ENCODE measurements around the gene PTBP3.
"Not testable (repeated sequence)": the region's sequence is repeated elsewhere in the genome, so short reads cannot be mapped to it uniquely, and the experiment has no call there.

The PTBP3 gene

DNA sequence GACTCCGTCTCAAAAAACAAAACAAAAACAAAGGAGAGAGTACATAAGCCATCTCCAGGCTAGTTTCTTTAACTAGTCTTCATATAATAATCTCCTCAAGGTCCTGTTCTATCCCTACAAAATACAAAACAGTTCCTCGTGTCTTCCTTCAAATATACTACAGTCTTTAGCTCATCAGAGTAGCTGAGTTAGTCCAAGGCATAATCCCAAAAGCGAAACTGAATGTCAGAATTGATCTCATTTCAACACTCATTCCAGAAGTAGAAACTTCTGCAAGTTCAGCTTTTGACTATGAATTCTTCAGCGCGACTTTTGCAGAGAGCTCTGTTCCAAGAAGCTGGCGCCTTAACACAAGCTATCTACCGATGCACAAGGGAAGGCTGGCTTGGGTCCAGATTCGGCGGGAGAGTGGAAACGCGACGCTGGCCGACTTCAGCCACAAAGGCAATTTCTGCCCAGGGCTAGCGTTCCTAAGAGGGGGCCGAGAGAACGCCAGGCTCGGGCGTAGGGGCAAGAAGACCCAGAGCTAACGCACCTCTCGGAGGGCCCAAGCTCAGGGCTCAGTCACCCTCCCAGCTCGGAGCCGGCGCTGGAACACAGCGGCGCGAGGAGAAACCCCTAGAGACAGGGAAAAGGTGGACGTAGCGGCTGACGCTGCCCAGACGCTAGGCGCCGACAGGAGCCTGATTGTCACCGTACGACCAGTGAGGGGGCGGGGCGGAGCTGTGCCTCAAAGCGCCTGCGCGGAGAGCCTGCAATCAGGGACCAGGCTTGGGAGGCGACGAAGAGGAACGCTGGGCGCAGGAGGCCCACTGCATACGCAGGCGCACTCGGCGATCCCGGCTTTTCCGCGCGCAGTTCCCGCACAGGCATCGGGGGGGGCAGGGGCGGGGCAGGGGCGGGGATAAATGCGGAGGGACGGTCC lies 46.0 kb upstream of the PTBP3 start:
- Histone ChIP-seq H3K9me3 (no peaks in the 10 kb centered on the region), H3K27me3 (no peaks in the 10 kb centered on the region), H3K4me1 (ENCODE audit: control insufficient read depth in 1 of 2, insufficient read depth in 1 of 2, low read depth in 1 of 2, low read length in 1 of 2) (peaks cover 56 to 59% of the 10 kb centered on the region in 2 experiments), H3K4me3 (ENCODE audit: low read depth in 1 of 2, low read length in 1 of 2) (peak overlapping the region; percentile 83 to 91), H3K27ac (peak overlapping the region; percentile 94), H3K36me3 (no peaks in the 10 kb centered on the region)
- TF ChIP-seq, protein P1, sequence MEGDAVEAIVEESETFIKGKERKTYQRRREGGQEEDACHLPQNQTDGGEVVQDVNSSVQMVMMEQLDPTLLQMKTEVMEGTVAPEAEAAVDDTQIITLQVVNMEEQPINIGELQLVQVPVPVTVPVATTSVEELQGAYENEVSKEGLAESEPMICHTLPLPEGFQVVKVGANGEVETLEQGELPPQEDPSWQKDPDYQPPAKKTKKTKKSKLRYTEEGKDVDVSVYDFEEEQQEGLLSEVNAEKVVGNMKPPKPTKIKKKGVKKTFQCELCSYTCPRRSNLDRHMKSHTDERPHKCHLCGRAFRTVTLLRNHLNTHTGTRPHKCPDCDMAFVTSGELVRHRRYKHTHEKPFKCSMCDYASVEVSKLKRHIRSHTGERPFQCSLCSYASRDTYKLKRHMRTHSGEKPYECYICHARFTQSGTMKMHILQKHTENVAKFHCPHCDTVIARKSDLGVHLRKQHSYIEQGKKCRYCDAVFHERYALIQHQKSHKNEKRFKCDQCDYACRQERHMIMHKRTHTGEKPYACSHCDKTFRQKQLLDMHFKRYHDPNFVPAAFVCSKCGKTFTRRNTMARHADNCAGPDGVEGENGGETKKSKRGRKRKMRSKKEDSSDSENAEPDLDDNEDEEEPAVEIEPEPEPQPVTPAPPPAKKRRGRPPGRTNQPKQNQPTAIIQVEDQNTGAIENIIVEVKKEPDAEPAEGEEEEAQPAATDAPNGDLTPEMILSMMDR (IDR thresholded peaks at IDR 0.05), result peak; percentile 55

DNA sequence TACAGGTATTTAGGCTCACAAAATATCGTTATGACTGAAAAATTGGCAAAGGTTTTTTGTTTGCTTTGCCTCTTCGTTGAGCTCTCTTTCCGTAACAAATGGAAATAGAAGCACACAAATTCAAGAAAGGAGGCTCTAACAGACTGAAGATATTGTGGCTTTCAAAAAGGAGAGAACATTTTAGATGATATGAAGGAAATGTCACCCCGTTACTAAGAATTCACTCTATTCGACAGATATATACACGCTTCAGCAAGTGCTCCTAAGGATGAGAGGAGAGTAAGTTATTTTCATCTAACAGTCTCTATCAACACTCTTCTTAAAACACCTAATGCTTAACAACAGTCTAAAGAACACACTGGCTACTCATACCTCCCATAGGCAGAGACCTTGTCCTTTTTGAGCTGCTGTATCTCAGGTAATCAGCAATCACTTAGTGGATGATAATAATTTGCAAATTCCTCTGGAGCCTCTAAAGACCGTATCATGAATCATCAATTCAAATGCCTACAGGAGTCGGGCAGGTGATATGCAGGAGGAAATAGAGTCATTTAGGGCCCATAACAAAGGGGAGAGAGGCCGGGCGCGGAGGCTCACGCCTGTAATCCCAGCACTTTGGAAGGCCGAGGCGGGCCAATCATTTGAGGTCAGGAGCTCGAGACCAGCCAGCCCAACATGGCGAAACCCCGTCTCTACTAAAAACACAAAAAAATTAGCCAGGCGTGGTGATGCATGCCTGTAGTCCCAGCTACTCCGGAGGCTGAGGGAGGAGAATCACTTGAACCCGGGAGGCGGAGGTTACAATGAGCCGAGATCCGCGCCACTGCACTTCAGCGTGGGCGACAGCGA lies 45.1 kb upstream of the PTBP3 start:
- no peaks in the 10 kb centered on the region for H3K36me3 ChIP-seq
- H3K9me3 ChIP-seq, result no peaks in the 10 kb centered on the region
- no peaks in the 10 kb centered on the region for H3K27me3 ChIP-seq
- peaks cover 47 to 50% of the 10 kb centered on the region in 2 experiments for H3K4me1 ChIP-seq (ENCODE audit: control insufficient read depth in 1 of 2, insufficient read depth in 1 of 2, low read depth in 1 of 2, low read length in 1 of 2)
- peak overlapping the region; percentile 83 to 91 for H3K4me3 ChIP-seq (ENCODE audit: low read depth in 1 of 2, low read length in 1 of 2)
- TF ChIP-seq, protein P1 (IDR thresholded peaks at IDR 0.05), result no peak
- H3K27ac ChIP-seq, result peak overlapping the region; percentile 94

DNA sequence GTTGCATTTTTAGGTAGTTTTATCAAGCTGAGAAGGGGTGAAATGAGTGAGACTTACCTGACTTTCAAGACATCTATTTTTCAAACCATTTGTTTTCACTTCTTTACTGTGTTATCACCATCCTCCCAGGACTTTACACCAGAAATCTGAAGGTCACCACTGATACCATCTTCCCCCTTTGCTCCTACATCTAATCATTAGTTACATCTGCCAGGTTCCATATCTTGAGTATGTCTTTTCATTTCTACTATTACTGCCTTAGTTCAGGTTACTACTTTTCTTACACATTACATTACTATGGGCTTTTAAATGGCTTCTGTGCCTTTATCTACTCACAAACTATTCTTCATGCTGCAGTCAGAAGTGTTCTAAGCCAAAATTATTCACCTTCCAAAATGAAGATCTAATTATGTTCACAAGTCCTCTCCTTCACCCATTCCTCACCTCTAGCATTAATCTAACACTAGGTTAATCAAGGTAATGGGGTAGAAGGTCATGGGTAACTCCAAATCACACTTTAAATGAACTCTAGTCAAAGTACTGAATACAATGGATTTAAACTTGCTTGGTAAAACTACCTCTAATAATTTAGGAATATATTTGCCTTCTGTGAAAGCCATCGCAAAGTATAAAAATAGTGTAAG lies 44.4 kb upstream of the PTBP3 start:
- peak overlapping the region; percentile 83 to 91 for H3K4me3 ChIP-seq (ENCODE audit: low read depth in 1 of 2, low read length in 1 of 2)
- no peaks in the 10 kb centered on the region for H3K36me3 ChIP-seq
- TF ChIP-seq, protein P1 (IDR thresholded peaks at IDR 0.05), result no peak
- peaks cover 46 to 48% of the 10 kb centered on the region in 2 experiments for H3K4me1 ChIP-seq (ENCODE audit: control insufficient read depth in 1 of 2, insufficient read depth in 1 of 2, low read depth in 1 of 2, low read length in 1 of 2)
- H3K27me3 ChIP-seq, result no peaks in the 10 kb centered on the region
- H3K9me3 ChIP-seq, result no peaks in the 10 kb centered on the region
- peak overlapping the region; percentile 94 for H3K27ac ChIP-seq

DNA sequence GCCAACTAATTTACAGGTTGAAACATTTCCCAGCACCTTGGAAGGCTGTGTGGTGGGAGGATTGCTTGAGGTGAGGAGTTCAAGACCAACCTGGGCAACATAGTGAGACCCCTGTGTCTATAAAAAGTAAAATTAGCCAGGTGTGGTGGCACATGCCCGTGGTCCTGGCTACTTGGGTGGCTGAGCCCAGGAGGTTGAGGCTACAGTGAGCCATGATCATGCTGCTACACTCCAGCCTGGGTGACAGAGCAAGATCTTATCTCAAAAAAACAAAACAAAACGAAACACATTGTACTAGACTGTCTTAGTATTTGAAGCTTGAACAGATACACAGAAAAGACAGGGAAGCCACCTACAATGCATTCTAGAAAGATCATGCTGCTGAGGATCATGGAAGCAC lies 43.7 kb upstream of the PTBP3 start:
- Histone ChIP-seq H3K4me3 (ENCODE audit: low read depth in 1 of 2, low read length in 1 of 2) (no peak overlapping the region), H3K27ac (peak overlapping the region; percentile 94), H3K36me3 (no peaks in the 10 kb centered on the region), H3K4me1 (ENCODE audit: control insufficient read depth in 1 of 2, insufficient read depth in 1 of 2, low read depth in 1 of 2, low read length in 1 of 2) (peaks cover 42 to 43% of the 10 kb centered on the region in 2 experiments), H3K9me3 (no peaks in the 10 kb centered on the region), H3K27me3 (no peaks in the 10 kb centered on the region)
- TF ChIP-seq, protein P1 (IDR thresholded peaks at IDR 0.05), result no peak

DNA sequence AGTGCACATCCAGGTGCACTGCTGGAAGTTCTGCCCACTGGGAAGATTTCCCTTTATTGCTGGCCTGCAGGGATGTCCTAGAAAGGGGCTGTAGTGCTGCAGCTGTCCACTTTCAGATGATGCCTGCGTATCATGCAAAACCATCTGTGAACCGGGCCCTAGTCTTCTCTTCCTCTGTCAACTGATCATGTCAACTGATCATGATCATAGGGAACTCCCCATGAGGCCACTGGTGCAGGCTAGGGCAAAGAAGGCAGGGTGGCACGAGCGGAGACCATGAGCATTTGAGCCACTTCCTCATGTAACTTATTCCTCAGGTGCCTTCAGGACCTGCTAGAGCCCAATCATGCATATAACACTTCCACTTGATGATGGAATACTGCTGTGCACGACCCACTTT lies 41.9 kb upstream of the PTBP3 start:
- Histone ChIP-seq H3K9me3 (no peaks in the 10 kb centered on the region), H3K27me3 (no peaks in the 10 kb centered on the region), H3K27ac (no peak overlapping the region), H3K4me3 (ENCODE audit: low read depth in 1 of 2, low read length in 1 of 2) (no peak overlapping the region), H3K36me3 (no peaks in the 10 kb centered on the region), H3K4me1 (ENCODE audit: control insufficient read depth in 1 of 2, insufficient read depth in 1 of 2, low read depth in 1 of 2, low read length in 1 of 2) (peaks cover 25 to 27% of the 10 kb centered on the region in 2 experiments)
- TF ChIP-seq, protein P1 (IDR thresholded peaks at IDR 0.05), result no peak

DNA sequence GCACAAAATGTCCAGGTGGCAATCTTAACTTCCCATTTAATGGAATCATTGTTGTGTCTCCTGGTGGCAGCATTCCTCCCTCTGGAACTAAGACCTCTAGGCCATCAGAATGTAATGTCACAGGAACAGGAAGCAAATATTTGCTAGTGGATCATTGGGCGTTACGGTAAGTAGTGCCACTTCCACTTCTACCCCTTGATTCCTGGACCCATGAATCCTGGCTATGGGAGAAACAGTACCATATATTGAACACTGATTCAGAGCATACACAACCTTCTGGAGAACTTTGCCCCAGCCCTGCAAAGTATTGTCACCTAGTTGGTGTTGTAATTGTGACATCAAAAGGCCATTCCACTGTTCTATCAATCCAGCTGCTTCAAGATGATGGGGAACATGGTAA lies 40.8 kb upstream of the PTBP3 start:
- not testable (repeated sequence) for H3K27me3 ChIP-seq; H3K27ac ChIP-seq; H3K4me3 ChIP-seq (ENCODE audit: low read depth in 1 of 2, low read length in 1 of 2); H3K9me3 ChIP-seq; H3K36me3 ChIP-seq
- peaks cover 25 to 27% of the 10 kb centered on the region in 2 experiments for H3K4me1 ChIP-seq (ENCODE audit: control insufficient read depth in 1 of 2, insufficient read depth in 1 of 2, low read depth in 1 of 2, low read length in 1 of 2)

DNA sequence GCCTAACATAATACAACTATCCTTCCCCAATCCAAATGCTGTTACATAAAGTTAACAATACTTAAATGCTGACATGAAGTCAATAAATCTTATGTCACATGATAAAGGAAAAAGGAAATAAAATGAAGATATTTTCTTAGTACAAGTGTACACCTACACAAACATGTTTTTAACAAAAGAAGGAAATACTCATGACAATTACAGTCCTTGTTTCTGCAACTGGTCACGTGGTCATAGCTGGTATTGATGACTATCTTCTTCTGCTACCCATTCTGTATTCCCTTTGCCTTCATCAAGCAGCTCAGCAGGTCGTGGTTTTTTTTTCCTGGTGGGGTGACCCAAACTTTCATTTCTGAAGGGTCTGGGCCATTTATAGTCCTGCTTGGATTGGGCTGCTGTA lies 40.2 kb upstream of the PTBP3 start:
- peaks cover 23 to 24% of the 10 kb centered on the region in 2 experiments for H3K4me1 ChIP-seq (ENCODE audit: control insufficient read depth in 1 of 2, insufficient read depth in 1 of 2, low read depth in 1 of 2, low read length in 1 of 2)
- not testable (repeated sequence) for H3K27me3 ChIP-seq; H3K4me3 ChIP-seq (ENCODE audit: low read depth in 1 of 2, low read length in 1 of 2); H3K9me3 ChIP-seq; H3K27ac ChIP-seq; H3K36me3 ChIP-seq
